HTR-8/SVneo (cell line): ENCODE data around the gene SORL1-AS1.

Source experiments
- DNase-seq: peaks from one replicate; pipeline ENCODE4 v3.0.0; 2011; ENCODE audit warnings: low spot score, mixed read lengths; ENCODE audit not compliant: insufficient read length
- FAIRE-seq: peaks from 2 replicates; lab custom pipeline; 2011; peaks lifted over from hg19 to GRCh38; lab: Jason Lieb, UNC

Gene SORL1-AS1

DNA sequence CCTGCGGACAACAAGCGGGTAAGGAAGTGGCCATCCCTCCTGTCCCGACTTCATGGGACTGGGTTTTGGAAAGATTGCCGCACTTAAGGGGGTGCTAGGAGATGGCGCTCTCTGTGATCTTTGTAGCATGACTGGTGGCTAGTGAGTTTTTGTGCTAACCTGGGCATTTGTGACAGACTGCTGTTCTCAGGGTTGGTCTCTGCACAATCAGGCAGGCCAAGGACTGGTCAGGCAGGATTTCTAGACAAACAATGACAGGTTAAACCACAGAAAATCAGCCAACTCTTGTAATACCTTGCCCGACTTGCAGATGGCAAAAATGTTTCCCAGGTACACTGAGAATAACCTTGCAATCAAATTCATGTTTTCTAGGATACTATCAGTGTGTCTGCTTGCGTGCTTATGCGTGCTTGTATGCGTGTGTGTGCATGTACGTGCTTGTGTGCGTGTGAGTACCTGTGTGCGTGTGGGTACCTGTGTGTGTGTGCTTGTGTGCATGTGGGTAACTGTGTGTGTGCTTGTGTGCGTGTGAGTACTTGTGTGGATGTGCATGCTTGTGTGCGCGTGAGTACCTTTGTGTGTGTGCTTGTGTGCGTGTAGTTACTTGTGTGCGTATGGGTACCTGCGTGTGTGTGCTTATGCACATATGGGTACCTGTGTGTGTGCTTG, 25.6 kb upstream of the SORL1-AS1 start:
- no peak for DNase-seq
- FAIRE-seq, result peak; percentile 94

DNA sequence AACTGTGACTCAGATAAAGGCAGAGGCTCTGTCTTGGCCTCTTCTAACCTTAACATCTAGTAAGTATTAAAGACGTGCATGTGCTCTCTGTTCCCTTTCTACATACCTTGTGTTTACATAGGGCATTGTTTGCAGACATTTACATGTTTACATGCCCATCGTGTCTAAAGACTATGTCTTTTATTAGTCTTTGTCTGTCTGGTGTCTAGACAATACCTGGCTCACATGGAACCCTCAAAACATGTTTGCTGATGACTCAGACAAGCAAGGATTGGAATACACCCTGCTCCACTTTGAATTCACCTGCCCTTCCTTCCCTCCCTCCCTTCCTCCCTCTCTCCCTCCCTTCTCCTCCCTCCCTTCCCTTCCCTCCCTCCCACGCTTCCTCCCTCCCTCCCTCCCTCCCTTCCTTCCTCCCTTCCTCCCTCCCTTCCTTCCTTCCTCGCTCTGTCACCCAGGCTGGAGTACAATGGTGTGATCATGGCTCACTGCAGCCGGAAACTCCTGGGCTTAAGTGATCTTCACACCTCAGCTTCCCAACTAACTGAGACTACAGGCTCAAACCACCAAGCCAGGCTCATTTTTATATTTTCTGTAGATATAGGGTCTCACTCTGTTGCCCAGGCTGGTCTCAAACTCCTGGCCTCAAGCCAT, 23.7 kb upstream of the SORL1-AS1 start:
- DNase-seq, result no peak
- no peak for FAIRE-seq

DNA sequence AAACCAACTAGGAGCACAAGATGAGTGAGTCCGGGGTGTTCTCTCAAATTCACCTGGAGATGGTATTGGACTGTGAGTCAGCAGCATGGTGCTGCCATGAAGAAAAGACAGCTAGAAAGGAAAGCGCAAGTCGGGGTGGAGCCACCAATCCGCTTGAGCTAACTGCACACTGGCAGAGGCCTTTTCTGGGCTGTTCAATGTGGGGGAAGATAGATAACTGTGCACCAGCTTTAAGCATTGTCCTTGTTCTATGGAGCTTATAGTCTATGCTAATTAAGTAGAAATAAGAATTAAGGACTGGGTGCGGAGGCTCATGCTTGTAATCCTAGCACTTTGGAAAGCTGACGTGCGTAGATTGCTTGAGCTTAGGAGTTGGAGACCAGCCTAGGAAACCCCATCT, 21.9 kb upstream of the SORL1-AS1 start:
- DNase-seq, result no peak
- FAIRE-seq, result no peak

DNA sequence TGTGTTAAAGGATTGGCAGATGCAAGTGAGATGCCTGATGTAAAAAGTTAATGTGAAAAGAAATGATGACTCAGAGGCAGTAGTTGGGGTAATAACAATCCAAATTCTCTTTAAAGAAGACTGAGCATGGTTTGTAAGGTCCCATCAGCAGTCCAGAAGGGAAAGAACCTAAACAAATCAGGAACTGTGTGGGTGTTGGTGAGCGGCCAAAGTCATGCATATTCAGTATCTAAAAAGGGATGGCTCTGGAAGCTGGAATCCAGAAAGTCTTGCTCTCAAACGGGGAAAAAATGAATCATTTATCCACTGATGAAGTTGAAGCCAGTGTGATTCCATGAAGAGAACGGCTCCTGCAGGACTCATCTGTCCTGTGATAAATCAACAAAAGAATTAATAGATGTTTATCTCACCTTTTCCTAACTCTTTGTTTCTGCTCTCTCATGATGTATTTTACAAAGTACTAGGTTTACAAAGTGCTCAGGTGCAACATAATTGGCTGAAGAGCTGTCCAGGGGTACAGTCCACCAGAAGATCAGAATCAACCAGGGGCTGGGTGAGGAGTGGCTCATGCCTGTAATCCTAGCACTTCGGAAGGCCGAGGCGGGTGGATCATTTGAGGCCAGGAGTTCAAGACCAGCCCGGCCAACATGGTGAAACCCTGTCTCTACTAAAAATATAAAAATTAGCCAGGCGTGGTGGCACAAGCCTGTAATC, 20.5 kb upstream of the SORL1-AS1 start:
- DNase-seq (no peak), FAIRE-seq (no peak)

DNA sequence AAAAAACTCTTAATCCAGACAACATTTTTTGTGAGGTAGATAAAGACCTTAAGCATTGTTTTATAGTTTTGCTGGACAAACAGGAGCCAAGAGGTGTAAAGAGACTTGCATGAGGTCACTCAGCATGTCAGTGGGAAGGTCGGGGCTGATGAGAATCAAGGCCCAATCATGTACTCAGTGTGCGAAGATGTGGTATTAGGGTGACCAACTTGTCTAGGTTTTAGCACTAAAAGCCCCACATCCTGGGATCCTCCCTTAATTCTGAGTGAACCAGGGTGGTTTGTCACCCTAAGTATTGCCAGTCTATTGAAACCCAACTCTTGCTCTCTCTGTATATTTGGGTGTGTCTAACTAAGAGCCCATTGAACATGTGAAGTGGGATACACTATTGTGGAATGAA, 19.5 kb upstream of the SORL1-AS1 start:
- no peak for FAIRE-seq
- DNase-seq, result no peak

DNA sequence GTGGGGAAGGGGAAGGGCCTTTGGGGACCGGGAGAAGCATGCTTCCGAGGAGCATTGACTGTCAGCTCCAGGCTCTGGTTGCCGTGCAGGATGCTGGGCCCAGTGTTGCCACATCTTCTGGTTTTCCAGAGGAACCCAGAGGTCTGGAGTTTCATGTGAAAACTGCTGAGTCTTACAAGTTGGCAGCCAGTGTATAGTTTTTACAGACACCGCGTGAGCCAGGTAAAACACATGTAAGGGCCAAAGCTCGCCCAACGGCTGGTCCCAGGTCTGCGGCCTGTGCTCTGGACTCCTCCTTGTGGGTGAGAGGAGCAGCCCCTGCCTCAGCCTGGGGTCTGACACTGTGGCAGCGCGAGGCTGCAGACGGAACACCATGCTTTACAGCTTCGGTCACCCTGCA, 18.4 kb upstream of the SORL1-AS1 start:
- FAIRE-seq (no peak), DNase-seq (no peak)

DNA sequence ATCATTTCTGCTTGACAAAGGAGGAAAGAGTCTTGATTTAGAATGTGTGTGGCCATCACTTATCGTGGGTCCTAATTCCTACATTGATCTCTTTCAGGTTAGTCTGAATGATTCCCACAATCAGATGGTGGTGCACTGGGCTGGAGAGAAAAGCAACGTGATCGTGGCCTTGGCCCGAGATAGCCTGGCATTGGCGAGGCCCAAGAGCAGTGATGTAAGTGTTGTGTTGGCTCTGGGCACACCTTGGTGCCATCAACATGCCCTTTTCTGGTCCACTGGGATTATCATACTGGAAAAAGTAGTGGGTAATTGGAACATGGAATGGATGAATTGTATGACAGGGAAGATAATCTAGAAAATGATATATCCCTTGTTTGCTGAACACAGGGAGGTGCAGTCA, 17.1 kb upstream of the SORL1-AS1 start:
- DNase-seq (no peak), FAIRE-seq (peak; percentile 28)

DNA sequence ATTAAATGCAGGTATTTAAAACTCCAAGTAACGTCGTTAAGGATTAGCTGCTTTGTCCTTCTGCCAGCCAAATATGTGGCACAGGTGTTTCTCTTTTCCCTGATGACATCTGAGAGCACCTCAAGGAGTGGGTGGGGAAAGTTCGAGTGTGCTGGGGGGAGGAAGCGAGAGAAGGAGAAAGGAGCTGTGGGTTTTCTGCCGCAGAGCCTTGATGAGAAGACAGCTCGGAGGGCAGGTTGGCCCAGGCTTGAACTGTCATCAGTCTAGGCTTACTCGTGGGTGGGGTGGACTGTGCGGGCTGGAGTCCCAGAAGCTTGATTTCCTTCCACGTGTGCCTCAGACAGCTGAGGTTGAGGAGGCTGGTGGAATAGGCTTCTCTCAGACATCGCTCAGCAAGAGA, 15.2 kb upstream of the SORL1-AS1 start:
- DNase-seq (no peak), FAIRE-seq (no peak)

DNA sequence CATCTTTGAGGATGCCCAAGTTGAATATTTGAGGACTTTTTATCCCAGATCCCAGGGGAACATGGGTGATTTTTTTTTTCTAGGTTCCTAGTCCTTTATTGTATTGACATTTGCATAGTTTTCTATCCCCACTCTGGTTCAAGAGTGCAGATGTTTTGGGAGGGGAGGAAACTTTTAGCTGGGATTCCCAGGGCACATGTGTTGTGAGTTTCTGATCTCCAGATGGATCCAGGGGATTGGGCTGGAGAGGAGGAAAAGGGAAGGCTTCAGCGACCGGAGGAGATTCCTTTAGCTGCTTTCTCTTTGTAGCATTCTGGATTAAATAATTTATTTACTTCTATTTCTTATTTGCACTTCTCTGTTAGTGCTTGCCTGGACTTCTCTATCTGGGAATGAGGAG, 14.7 kb upstream of the SORL1-AS1 start:
- no peak for DNase-seq
- no peak for FAIRE-seq

DNA sequence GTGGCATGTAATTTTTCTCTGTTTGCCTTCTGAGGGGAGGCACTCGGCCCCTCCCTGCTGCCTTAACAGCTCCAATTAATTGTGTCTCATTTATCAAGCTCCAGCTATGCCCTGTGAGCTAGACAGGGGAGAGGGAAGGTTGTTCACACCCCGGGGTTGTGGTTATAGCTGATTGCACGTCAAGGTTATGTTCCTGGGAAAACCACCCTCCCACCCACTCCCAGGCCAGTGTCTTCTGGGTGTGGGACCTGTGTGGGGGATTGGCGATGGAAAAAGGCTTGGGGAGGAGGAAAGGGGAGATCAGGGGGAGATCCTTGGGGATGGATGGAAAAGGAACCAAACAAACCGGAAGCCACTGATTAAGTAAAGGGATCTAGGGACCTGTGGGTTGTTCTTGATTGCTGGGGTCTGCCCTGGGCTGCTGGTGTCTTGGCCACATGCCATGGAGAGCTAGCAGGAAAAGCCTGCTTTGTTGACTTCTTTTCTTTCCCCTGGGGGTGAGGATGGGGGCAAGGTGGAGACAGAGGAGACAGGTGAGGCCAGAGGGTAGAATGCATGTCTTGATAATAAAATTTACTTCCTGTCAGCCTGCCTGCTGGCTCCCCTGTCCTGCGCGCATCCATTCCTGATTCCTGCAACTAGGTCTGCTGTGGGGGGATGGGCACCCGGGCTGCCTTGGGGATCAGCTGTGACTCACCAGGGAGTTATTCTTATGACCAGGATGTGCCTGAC, 13.5 kb upstream of the SORL1-AS1 start:
- DNase-seq (peak; percentile 95), FAIRE-seq (peak; percentile 57)

DNA sequence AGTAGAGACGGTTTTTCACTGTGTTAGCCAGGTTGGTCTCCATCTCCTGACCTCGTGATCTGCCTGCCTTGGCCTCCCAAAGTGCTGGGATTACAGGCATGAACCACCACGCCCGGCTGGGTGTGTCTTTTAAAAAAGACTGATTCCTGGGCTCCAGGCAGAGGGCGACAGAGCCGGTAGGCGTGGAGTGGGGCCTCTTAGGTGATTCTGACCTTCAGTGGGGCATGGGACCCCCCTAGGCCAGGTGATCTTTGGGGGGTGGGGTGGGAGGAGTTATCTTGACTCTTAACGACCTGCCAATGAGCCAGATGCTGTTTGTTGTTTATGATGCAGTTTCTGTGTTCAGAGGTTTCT, 12.9 kb upstream of the SORL1-AS1 start:
- FAIRE-seq (no peak), DNase-seq (no peak)

DNA sequence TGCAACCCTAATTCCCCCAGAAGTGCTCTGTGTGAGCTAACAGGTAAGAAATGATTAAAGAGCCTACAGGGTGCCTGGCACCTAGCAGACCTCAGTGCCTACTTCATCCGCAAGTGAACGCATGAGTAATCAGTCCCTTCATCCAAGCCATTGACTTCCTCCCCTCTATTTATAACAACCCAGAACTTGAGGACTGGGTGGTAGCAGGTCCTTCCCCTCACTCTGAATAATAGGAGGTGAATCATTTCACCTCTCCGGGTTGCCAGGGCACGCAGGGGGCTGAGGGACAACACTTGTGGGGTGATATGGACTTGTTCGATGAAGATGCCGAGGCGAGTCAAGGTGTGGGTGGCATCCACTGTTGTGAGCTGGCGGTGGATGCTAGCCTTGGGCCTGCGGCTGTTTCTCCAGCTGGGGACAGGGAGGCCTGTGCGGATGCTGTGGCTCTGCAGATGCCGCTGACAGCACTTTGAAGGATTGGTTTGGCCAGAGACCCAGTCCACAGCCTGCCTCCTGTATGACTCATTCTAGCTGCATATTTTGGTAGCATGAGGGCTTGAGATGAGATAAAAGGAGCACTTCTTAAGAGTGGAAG, 11.7 kb upstream of the SORL1-AS1 start:
- FAIRE-seq (peak; percentile 93), DNase-seq (peak; percentile 92)

DNA sequence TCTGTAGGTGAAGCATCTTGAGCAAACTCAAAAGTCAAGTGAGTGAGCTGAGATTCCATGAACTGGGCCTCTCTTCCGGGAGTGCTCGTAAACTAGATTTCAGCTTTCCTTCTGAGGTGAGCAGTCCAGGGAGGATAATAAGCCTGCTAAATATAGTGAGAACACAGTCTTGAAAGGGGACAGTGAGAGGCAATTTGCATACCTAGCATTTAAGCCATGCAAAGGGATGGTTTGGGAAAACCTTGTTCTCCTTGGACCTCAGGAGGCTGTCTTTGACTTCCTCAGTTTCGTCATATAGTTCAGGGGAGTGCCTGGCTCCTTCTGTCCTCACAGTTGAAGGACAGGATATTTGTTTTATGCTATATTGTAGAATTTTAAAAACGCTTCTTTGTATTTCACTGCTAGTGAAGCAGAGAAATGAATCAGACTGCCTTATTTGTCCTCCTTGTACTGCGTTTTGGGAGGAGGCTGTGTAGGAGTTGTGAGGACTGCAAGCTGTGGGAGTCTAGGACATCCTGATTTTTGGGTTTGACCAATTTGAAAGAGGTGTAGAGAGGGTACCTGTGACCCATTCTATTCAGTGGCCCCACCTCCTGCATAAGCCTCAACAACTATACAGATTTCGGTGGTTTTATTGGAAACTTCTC, 11.0 kb upstream of the SORL1-AS1 start:
- DNase-seq (no peak), FAIRE-seq (no peak)

DNA sequence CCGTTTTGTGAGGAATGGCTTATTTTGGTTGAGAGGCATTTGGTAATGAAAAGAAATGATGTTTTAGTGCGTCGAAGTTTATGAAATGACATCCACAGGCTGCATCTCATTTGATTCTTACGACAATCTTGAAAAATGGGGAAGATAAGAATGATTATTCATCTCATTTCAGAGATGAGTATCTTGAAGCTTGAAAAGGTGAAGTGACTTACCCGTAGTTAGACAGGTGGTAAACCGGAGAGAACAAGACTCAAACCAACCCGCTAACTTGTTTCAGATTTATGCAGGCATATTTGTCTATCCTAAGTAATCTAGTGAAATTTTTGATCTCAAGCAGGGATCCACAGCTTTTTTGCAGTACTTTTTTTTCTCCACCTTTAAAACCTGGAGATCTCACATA, 9.1 kb upstream of the SORL1-AS1 start:
- DNase-seq, result no peak
- no peak for FAIRE-seq

DNA sequence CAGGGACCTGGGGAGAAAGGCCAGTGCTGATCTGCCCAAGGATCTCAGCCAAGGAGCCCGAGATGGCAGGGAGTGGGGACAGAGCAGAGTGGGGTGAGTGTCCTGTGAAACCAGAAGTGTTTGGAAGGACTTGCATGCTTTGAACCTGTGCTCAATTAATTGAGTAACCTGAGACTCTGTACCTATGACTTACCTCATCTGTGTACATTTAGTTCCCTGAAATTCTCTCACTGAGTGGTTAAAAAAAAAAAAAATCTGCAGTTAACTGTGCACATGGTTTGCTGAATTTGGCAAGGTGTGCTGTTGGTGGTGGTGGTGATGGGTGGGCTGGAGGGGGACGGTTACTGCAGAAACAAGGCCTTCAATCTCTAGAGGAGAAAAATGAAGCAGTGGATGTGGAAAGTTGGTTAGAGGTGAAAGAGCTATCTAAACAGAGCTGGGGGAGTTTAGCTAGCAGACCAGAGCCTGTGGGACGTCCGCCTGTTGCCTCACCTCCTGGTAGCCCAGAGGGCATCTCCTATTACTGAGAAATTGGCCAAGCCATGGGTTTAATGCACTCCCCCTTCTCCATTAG, 8.3 kb upstream of the SORL1-AS1 start:
- FAIRE-seq (no peak), DNase-seq (no peak)

DNA sequence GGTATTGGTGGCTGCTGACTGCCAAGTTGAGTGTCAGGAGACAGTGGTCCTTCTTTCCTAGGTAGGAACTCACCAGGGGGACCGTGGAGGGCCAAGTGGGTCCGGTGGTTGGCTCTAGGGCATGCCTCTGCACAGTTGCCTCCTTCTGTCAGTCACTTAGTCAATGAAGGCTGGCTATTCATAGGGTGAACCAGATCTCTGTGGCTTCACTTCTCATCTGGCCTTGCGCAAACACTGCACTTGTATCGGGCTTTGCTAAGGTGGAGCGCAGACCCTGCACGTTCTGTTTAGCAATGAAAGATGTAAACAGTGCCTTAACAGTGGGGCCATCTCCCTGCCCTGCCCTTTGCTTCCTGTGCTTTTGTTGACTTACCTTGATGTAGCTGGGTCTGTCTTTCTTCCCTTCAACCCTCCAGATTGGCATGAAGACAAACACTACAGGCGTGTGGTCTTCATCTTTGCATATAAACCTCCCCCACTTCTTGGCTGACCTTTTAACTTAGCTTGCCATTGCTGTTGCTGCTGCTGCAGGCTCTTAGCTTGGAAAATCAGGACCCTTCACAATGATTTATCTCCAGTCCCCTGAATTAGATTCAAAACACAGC, 6.7 kb upstream of the SORL1-AS1 start:
- FAIRE-seq (peak; percentile 13), DNase-seq (no peak)

DNA sequence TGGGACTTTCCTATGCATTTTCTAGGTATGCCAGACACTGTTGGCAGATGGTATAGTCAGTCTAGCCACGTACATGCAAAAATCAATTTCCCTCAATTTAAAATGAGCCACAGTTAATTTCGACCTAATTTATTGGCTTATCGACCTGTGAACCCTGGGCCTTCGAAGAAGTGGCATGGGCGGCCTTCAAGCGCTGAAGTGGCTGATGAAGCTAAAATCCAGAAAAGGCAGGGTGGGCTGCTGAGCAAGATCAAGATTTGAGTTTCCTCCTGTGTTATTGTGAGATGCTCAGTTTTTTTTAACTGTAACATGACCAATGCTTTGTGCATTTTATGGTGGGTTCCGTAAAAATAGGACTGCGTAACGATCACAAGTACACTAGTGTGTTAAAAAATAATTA, 5.8 kb upstream of the SORL1-AS1 start:
- DNase-seq, result no peak
- no peak for FAIRE-seq

DNA sequence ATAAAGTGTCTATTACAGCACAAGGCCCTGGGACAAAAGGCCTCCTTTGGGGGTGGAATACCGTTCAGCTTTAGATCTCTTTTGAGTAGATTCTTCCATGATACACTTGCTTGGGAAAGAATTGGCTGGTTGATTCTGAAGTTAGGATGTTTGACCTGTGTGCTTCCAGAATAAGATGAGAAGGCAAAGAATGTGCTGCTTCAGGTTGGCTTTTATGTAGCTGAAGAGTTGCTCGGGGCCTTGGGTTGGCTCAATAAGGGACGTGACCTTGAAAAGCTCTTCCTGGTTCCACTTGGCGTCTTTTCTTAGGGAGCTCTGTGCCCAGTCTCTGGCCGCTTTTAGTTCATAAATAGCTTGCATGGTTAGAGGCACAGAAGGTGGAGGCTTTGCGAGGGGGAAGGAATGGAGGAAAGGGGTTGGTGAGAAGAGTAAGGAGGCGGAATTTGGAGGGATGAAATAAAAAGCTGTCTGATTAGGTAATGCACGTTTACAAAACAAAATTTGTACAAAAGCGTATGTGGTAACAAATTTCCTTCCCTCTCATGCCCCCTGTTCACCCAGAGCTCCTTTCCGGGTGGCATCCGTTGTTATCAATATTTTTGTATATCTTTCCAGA, 4.2 kb upstream of the SORL1-AS1 start:
- no peak for DNase-seq
- no peak for FAIRE-seq

DNA sequence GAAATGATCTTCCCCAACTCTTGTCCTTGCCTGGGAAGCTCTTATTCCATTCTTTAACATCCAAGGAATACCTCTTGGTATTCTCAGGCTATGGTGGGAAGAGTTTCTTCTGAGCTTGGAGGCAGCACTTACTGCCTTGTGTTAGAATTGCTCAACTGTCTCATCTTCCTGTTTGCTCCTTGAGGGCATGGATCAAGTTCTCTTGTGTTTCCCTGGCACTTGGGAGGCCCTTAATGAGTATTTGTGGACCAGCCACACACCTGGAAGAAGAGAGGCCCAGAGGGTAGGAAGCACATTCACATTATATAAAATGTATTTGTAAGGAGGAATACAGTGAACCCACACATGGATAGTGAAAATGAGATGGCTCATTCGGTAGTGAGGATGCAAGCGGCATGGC, 3.4 kb upstream of the SORL1-AS1 start:
- no peak for FAIRE-seq
- no peak for DNase-seq
